GM18868 (cell line): ENCODE results near the gene CHMP5.
A peak's percentile ranks its signal among the peaks of the same experiment; 100 is the strongest.

Source experiments
- ATAC-seq: cut with Tn5 transposase; IDR thresholded peaks from one replicate; pipeline ENCODE4 v1.9.1; 2021; ENCODE audit warnings: mild to moderate bottlenecking, moderate library complexity; ENCODE audit not compliant: unreplicated experiment

Gene CHMP5

DNA sequence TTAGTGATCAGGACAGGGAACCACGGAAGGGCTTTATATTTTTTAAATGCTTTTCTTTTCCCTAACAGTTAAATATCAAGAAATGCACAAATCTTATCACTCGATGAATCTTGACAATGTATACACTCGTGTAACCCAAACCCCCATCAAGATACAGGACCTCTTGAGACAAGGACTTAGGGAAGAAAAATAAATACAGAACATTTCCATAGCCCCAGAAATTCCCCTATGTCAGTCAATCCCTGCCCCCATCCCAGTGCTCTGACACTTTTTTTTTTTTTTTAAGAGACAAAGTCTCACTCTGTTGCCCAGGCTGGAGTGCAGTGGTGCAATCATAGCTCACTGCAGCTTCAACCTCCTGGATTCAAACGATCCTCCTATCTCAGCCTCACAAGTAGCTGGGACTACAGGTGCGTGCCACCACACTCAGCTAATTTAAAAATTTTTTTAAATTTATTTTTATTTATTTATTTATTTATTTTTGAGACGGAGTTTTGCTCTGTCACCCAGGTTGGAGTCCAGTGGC lies 22.2 kb upstream of the CHMP5 start:
- ATAC-seq, result no peak

DNA sequence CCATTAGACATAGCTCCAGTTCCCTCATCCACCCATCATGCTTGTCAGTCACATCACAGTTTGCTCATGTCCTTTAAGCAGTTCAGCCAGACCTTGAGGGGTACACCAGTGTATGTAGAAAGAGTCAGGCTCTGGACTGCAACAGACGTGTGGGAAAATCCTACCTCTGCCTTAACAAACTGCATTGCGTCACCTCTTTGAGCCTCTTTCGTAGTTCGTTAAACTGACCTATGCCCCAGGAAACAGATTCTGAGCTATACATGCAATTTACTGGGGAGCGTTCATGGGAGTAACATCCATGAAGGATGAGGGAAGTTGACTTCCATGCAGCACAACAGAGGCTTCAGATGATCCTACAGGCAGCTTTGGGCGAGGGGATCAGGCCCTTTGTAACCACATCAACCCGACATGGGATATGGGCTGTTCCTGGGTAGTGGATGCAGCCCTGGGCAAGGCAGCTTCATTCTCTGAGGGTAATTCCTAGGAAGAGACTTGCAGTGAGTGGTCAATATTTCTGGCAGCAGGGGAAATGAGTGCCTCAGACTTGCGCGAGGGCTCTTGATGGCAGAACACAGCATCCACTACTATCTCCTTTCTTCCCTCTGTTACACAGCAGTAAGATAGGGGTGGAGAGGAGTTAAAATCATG lies 20.6 kb upstream of the CHMP5 start:
- ATAC-seq, result no peak

DNA sequence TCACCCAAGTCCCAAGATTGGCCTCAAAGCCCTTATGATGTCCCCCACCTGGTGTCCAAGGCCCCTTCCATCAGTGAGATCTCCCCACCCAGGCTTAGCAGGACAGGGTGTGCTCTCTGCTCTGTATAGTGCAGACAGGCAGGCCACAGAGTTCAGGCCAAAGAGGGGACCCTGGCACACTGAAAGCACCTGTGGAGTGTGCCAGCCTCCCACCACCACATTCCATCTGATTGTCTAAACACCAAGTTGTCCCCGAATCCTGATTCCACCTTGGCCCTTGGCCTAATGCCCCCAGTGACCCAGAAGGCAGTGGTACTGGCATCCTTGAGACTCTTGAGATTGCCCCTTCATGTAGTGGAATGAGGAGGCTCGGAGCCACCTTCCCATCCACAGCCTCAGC lies 19.5 kb upstream of the CHMP5 start:
- ATAC-seq, result no peak

DNA sequence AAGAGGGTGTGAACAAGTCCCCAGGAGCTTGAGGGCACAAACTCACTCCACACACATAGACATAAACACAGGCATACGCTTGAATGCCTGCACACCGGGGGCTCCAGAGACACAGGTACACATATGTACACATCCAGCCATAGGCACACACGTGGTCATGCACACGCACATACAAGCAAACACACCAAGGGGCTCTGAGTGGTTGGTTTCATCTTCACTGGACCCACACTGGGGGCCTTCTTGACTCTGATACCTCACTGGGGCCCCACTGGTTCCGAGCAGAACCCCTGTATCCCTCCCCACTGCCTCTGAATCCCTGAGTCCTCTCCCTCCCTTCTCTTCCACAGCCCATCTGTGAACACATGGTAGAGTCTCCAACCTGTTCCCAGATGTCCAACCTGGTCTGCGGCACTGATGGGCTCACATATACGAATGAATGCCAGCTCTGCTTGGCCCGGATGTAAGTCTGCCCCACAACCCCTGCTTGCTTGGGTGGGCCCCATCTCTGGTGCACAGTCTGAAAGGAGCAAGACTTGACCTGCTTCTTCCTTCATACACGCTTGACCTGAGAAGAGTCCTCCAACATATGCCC lies 18.5 kb upstream of the CHMP5 start:
- no peak for ATAC-seq

DNA sequence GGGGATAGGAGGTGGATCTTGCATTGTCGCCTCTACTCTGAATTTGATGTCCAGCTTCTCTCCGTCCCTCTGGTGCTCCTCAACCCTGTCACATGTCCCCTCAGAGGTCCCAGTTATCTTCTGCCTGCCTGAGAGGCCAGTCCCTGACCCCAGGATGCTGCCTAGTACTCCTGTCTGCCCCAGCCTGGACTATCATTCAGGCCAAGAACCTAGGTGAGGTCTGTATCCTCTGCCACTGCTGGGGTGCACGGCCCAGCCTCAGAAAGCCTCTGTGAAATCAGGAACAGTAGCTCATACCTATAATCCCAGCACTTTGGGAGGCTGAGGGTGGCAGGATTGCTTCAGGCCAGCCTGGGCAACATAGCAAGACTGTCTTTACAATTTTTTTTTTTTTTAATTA lies 16.2 kb upstream of the CHMP5 start:
- ATAC-seq, result no peak

DNA sequence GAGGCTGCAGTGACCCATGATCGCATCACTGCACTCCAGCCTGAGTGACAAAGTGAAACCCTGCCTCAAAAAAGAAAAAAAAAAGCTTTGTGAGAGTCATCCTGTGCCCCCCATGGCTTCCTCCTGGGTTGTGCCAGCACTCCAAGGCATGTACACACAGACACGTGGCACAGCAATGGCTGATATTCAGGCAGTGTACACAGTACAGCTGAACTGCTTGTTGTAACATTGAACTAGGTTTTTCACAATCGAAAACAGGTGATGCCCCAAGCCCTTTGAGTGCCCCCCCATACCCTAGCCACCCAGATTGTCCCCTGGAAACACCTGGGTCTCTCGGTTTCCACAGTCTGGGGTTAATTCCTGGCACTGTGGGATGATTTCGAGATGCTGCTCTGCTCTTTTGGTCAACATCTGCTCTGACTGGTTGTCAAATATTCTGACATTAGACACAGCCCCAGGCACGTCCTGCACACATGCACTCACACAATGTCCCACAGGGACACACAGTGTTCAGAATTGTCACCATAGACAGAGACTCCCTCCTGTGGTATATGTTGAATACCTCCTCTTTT lies 15.7 kb upstream of the CHMP5 start:
- ATAC-seq, result peak; percentile 48

DNA sequence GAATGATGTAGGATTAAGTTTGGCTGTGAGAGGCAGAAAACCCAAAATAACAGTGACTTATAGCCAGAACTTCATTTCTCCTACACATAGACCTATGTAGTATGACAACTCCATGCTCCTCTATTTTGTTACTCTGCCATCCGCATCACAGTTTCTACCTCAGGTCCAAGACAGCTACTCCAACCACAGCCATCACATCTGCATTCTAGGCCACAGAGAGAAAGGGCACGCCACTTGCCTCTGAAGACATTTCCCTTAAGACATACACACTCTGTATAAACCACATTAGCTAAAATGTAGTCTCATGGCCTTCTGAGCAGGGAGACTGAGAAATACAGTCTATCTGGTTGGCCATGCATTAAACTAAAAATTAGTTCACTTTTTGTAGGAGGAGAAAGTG lies 14.9 kb upstream of the CHMP5 start:
- ATAC-seq, result no peak

DNA sequence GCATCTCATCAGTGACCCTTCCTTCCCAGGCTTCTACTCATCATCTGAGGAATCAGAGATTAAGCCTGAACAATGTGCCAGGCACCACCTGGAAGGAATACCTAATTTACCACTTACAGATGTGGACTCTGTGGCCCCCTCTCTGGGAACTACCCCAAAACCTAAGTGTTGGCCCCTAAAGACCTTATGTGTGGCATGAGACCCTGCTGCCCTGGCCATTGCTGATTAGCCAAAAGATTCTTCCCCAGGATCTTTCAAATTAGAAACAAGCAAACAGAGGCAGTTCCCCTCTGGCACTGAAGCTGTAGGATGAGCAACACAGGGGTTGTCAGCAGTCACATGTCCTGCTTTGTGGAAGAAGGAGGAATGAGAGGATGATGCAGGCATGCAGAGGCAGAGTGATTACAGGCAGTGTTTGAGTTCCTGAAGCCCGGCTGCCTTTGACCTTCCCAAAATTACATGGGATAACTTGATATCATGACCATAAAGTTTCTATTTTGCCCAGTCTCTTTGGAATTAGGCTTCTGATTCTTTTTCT lies 14.3 kb upstream of the CHMP5 start:
- no peak for ATAC-seq

DNA sequence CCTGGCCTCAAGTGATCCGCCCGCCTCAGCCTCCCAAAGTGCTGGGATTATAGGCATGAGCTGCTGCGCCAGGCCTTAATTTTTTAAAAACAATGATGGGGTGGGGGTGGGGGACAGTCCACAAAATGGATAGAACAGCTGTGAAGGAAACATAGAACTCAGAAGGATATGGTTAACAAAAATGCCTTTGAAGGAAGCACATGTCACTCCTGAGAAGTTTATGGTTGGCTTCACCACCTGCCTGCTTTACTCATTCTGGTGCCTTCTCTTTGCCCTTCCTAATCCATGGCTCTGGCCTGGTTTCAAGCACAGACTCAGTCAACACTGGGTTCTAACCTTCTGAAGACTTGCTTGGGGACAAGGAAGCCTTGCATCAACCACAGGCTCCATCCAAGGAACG lies 10.6 kb upstream of the CHMP5 start:
- ATAC-seq, result no peak

DNA sequence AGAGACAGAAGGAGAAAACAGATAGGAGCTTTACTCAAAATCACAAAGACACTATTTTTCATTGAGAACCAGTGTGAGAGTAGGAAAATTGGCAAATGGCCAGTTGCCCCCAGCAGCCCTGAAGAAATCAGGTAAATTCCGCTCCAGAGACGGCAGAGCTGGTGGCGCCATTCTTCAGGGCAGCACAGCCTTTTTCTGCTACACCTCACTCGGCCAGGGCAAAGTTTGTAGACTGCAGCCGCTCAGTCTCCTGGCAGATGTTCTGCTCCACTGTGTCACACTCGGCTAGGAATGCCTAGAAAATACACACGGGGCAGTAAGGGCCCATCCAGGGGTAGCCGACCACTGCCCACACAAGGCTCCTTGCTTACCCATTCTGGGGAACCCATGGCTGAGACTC lies 9.8 kb upstream of the CHMP5 start:
- ATAC-seq, result no peak

DNA sequence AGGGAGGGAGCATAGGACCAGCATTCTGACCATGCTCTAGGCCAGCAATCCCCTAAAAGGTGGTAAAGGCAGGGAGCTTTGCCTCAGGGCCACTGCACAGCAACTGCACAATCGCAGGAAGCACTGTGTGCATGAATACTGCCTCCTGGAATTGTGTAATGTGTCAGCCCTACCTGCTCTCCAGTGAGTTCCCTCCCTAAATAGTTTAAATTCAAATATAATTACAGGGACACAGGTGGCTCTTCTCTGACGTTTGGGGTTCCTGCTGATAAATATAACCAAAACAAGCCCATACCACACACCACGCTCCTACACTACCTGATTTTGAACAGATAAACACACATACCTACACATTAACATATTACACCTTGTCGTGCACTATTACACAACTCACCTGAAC lies 9.4 kb upstream of the CHMP5 start:
- ATAC-seq, result no peak

DNA sequence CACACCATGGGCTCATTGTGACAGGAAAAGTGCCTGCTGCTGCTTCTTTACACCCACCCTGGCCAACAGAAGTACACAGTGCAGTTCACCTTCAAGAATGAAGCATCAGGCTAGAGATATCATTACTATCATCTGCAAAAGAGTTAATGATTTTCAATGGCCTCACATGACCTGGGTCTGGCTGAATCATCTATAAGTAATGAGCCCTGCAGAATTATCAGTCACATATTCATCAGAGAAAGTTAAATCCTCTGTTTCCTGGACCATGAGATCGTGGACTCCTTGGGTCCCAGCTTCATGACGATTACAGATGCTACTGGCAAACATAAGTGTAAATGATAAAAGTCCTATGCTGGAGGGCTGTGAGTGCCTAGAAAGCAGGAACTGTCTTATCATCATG lies 8.6 kb upstream of the CHMP5 start:
- no peak for ATAC-seq

DNA sequence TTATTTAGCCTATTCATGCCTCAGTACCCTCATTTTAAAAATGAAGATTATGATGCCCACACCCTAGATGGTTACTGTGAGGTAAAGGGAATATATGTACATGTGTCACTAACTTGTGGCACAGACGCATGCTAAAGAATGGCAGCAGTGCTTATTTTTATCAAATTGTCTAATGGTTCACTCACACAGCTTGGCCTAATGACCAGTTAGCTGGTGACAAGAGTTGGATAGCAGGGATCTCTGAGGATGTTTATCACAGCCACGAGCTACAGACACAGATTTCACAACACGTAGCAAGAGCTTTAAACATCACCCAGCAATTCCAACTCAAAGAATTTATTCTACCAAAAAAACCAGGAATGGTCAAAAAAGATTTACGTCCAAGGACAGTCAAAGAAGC lies 7.6 kb upstream of the CHMP5 start:
- ATAC-seq, result no peak

DNA sequence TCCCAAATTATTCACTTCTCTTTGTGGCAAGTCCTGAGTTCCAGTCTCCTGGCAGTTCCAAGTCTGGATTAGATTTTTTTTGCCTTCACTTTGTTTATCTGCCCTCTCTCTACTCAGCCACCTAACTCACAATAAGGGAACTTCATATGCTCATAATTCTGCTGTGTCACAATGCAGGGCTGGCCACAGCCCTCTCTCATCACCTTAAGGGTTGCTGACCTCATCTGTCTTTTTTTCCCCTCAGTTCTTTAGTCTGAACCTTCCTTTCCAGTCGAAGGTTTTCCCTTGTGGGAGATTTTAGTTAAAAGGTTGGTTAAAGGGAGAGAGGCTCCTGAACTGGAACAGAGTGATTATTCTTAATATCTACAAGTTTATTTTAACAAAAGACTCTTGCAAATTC lies 4.5 kb upstream of the CHMP5 start:
- no peak for ATAC-seq

DNA sequence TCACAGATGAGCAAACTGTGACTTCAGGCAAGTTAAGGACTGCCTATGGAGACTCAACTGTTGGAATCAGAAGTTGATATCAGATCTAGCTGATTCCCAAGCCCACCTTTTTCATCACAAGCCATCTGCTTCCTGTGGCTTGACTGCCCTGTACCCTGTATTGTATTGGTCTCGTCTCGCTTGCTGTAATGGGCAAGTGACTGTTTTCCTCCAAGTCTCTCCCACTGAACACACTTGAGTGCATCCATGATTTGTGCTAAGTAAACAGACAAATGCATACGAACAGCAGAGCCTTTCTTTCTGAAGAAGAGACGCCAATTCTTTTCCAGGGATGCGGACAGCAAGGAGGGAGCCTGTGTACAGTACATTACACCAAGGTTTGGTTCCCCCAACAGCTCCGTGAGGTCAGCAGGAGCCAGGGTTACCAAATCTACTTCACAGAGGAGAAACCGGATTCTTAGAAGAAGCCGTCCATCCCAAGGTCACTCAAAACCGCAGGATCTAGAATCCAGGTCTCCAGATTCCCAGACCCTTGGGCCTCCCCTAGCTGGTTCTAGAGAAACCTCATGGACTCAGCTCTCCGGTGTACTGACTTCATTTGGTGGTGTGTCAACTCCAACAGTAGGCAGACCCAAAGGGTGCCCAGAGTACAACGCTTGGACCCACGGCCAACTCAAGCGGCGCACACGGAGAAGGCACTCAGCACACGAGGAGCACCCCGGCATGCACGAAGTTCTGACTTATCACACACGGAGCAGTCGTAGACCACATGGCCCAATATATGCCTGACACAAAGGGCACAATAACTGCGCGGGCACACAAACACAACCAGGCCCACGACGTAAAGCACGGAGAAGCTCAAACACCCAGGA lies 1.5 kb upstream of the CHMP5 start:
- no peak for ATAC-seq

DNA sequence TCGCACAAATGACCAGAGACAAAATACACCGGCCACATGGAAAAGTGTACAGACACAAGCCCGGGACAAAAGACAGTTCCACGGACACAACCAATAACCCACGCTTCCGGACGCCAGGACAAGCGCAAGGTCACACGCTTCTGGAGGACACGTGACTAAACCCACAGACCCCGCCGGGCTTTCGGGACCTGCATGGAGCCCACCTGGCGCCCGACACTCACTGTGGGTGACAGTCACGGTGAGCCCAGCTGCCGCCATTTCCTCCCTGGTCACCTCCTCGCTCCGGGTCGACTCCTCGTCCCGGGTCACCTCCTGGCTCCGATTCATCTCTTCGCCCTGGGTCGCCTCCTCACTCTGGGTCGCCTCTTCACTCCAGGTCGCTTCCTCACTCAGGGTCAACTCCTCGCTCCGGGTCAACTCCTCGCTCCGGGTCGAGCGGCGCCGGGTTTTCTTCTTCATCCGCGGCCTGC lies 811 bp upstream of the CHMP5 start:
- ATAC-seq, result peak; percentile 17

DNA sequence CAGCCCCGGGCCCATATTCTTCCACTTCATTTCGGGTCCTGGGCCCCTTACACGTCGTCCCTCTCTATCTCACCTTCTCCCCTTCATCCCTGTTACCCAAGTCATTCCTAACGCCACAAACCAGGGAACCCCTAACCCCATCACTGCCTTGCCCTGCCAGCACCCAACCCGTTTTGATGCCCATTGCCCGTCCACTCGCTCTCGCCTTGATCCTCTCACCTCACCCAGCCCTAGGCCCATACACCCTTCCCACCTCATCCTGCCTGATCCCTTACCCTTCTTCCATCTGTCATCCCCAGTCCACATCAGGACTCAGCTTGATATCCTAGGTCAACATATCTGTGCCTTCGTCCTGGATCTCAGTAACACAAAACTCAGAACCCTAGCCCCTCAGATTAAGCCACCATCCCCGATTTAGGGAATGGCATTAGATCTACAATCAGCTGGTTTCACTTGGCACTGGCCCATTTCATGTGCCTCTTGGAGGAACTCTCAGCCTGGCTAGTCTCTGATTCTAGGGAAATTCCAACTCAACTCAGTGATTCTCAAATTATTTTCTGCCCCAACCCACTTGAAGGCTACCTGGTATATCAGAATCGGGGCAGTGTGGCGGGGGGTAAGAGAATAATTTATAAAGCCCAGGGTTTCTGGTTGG lies 489 bp downstream of the CHMP5 start:
- no peak for ATAC-seq

DNA sequence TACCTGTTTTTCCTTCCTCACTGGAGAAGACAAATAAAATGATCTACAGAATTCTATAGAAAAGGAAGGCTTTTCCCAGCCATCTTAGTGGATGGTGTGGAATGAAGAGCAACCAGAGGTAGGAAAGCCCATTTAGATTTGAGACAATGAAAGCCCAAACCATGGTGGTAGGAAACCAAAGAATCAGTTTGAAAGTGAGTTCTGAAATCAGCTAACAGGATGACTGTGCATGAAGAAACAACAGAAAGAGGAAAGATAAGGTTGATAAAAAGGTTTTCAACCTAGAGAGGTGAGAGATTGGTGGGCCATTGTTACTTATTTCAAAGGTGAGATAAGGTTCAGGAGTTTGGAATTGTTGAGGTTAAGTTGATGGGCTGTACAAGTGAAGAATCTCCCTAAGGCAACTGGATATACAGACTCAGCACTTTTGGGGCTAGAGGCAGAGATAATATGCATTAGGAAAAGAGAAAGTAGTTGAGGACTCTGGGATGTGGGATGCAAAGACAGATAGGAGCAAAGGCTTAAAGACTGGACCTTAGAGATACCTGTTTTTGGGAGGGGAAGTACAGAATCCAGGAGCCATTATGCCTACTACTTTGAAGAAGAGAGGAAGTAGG lies 2.4 kb downstream of the CHMP5 start:
- ATAC-seq, result no peak

DNA sequence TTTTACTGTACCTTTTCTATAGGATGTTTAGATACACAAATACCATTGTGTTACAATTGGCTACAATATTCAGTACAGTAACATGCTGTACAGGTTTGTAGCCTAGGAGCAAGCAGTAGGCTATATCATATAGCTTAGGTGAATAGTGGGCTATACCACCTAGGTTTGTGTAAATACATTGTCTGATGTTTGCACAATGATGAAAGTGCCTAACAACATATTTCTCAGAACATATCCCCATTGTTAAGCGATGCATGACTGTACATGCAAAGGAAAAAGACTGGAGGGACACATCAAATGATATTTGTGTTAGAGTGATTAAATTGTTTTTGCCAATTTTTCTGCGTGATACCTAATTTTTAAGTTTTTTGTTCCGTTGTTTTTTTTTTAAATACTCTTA lies 5.3 kb downstream of the CHMP5 start:
- no peak for ATAC-seq

DNA sequence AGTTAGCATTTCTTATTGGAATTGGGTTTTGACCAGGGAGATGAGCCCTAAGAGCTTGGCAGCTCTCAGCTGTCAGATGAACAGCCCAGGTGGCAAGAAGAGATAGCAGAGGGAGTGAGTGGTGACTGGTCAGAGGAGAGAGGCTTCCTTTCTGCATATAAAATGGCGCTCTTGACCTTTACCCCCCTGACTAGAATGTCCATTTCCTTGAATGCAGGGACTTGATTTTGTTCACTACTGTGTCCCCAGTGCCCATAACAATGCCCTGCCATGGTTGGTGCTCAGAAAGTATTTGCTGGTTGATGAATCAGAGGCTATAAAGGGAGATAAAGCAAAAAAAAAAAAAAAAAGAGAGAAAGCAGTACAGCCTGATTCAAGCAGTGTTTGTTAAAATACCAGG lies 7.2 kb downstream of the CHMP5 start:
- ATAC-seq, result no peak
